ENCODE data around the gene CD274.
"Not testable (repeated sequence)": the region's sequence is repeated elsewhere in the genome, so short reads cannot be mapped to it uniquely, and the experiment has no call there.

Gene CD274

DNA sequence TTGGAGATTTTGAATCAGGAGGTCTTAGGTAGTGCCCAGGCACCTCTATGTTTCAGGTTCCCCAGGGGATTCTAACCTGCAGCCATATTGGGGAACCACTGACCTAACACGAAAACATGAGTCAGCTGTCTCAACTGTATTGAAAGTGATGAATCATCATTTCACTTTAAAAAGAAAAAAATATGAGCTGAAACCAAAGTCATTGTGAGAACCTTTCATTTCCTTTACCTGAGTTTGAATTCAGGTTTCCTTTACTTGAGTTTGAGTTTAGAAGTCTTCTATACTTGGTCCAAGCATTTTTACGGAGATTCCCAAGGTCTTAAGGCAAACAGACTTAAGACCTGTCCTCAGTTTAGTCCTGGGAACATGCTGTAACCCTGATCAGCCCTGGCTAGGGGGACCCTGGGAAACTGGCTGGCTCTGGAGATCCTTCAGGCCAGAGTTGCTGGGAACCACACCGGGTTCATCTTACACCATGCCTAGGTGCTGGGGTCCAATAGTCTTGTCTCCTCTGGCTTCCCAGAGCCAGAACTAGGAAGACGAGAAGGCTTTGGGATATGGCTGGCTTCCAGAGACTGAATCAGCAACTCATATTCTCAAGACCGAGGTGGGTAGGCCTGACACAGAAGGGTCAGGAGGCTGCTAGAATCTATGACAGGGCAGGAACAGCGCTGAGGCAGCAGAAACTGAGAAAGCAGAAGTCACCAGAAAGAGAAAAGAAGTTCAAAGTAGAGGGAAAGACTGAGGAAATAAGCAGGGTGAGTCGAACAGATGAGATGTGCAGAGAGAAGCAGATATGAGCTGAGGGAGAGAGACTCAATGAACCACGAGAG is 43.6 kb downstream of the CD274 start:
- no peak overlapping the region for H3K4me3 ChIP-seq (ENCODE audit: low read depth, low read length)

DNA sequence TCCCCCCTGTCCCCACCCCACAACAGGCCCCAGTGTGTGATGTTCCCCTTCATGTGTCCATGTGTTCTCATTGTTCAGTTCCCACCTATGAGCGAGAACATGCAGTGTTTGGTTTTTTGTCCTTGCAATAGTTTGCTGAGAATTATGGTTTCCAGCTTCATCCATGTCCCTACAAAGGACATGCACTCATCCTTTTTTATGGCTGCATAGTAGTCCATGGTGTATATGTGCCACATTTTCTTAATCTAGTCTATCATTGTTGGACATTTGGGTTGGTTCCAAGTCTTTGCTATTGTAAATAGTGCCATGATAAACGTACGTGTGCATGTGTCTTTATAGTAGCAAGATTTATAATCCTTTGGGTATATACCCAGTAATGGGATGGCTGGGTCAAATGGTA is 44.4 kb downstream of the CD274 start:
- H3K4me3 ChIP-seq (ENCODE audit: low read depth, low read length) = not testable (repeated sequence)

DNA sequence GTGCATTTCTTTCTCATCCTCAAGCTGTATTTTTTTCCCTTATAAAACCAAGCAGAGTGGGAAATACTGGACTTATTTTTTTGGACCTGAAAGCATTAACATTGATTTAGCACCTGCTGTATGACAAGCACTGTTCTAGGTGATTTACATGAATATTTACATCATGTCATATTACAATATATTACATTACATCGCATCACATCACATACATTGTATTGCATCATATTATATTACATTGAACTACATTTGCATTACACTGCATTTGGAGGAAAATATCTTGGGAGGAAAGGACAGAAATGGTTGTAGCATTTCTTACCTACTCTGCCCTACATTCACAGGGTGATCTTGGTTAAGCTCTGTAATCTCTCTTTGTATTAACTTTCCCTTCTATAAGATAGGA is 48.8 kb downstream of the CD274 start:
- no peak overlapping the region for H3K4me3 ChIP-seq (ENCODE audit: low read depth, low read length)

DNA sequence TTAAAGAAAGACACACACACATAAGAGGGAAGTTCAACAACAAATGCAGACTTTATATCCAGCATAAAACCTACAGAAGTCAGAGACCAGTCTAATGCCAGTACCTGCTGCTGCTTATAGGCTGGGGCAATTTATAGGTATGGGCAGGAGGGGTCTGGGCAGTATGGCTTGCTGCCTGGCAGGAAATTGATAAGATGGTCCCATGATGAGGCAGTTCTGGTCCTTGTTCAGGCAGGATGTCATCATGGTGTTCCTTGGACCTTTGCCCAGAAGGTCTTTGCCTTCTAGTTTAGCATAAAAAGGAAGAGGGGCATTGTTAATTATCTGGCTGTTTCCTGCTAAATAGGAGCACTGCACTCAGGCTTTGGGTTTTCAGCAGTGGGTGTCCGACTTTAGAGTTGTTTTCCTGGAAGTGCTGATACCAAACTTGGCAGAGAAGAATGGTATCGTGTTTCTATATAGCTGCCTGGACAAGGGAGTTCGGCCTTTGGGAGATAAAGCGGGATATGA is 49.6 kb downstream of the CD274 start:
- H3K4me3 ChIP-seq (ENCODE audit: low read depth, low read length) = no peak overlapping the region

DNA sequence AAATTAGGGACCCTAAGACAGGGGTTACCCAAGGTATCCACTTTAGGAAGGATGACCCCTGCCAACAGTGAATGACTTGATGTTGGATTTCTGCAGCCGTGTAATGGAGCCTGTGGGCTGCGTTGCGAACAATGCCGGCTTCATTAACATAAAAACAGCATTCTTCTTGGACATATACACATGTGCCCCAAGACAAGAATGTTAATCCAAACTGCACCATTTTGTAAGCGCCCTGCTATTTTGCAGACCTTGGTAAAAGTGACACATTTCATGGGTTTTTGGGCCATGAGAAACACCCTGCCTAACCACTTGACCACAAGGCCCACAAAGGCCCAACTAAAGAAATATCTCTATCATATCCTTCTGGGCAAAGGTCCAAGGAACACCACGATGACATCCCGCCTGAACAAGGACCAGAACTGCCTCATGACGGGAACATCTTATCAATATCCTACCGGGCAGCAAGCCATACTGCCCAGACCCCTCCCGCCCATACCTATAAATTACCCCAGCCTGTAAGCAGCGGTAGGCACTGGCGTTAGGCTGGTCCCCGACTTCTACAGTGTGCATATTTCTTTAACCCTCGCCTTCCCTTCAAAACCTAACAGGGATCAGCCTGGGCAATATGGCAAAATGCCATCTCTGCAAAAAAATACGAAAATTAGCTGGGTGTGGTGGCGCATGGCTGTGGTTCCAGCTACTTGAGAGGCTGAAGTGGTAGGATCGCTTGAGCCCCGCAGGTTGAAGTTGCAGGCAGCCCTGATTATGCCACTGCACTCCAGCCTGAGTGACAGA is 50.3 kb downstream of the CD274 start:
- no peak overlapping the region for H3K4me3 ChIP-seq (ENCODE audit: low read depth, low read length)

DNA sequence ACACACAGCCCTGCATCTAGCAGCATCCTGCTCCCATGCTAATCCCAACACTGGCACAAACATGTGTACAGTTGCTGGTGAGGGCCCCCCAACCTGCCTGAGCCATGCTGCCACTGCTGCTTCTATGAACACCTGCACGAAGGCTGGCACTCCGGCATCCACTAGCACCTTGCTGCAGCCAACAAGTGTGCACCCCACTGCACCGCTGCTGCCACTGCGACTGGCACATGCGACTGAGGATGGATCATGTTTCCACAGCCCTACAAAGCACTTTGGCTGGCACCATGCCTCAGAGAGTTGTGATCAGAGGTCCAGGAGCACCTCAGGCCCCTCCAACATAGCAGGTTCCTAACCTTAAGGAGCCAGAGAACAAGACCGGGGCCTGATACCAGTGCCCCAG is 52.2 kb downstream of the CD274 start:
- H3K4me3 ChIP-seq (ENCODE audit: low read depth, low read length) = no peak overlapping the region

DNA sequence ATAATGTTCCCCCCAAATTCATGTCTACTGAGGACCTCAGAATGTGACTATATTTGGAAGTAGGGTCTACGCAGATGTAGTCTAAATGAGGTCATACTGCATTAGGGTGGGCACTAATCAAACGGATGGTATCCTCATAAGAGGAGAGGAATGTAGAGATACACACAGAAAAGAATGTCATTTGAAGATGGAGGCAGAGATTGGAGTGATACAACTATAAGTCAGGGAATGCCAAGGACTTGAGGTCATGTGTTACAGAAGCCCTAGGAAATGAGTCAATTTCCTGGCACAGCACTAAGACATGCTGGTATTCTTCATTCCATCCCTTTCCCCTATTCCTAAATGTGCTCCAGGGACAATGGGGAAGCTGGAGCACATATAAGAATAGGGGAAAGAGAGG is 59.2 kb downstream of the CD274 start:
- H3K4me3 ChIP-seq (ENCODE audit: low read depth, low read length) = no peak overlapping the region

DNA sequence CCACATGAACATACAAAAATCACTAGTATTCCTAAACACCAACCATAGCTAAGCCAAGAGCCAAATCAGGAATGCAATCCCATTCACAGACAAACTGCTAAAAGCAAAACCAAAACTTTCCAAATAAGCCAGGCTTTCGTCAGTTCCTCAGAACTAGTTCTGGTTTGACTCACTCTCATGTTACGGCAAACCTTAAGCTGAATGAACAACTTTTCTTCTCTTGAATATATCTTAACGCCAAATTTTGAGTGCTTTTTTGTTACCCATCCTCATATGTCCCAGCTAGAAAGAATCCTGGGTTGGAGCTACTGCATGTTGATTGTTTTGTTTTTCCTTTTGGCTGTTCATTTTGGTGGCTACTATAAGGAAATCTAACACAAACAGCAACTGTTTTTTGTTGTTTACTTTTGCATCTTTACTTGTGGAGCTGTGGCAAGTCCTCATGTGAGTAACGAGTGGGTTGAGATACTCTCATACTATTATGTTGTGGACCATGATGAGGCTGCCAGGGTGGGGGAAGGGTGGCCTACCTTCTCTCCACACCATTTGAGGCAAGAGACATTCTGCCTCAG is 60.1 kb downstream of the CD274 start, which contains the start of gene PDCD1LG2:
PDCD1LG2 (plus strand) TSS at position 172 of the 572 bp plus-strand sequence. CDS start 12,016 bp downstream, outside the sequence.
- H3K4me3 ChIP-seq (ENCODE audit: low read depth, low read length) = no peak within 1 kb of the TSS

DNA sequence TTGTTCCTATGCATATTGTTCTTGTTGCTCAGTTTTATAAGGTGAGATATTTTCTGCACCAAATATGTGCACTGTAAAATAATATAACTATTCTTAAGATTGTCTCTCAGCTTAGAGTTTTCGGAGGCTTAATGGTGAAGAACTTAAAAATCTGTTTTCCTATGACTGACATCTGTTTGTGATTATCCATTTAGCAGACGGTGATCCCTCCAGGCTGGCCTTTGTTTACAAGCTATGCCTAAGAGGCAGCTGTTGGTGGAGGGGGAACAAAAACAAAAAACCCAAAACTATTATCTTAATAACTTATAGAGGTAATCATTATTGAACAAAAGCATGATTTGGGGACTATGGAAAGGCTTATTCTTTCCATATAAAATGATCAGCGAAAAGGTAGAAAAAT is 60.6 kb downstream of the CD274 start:
- H3K4me3 ChIP-seq (ENCODE audit: low read depth, low read length) = no peak overlapping the region

DNA sequence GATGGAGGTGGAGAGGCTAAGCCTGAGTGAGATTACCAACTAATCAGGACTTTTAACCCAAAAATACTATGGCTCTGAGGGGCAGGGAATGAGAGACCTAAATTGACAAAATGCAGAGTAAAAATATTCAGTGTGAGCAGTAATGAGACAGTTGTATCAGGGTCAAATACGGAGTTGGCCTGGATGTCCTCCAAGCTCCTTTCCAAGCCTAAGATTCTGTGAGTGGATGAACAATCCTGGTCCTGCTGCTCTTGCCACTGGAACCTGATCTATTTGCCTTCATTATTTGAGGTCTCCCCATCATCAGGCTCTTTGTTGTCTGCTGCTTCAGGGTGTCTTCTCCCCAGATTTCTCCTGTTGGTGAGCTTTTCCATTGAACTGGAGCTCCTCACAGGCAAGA is 61.1 kb downstream of the CD274 start:
- no peak overlapping the region for H3K4me3 ChIP-seq (ENCODE audit: low read depth, low read length)

DNA sequence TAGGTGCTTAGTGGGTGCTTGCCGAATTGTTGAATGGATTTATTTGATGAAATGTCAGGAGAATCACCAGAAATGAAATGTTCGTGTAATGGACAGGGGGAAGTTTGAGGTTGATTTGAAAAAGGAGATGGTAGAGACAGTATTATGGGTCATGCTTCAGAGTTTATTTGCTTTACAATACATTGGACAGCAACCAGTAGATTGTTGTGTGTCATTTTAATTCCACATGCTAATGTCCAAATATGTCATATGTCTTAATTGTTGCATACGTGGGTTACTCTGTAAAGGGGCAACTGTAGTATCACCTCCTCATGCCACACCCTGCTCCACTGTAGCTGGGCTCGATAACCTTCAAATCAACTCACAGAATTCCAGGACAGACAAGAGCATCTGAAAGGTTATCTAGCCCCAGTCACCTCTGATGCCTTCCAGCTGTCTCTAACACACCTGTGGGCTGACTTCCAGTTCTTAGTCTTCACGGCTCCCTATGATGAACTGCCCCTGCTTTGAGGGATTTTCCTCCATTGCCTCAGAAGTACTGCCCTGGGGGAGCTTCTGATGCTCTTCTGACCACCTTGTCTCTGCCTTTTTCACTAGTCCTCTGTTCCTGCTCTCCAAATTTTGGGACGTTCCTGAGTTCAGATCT is 61.7 kb downstream of the CD274 start:
- H3K4me3 ChIP-seq (ENCODE audit: low read depth, low read length) = no peak overlapping the region

DNA sequence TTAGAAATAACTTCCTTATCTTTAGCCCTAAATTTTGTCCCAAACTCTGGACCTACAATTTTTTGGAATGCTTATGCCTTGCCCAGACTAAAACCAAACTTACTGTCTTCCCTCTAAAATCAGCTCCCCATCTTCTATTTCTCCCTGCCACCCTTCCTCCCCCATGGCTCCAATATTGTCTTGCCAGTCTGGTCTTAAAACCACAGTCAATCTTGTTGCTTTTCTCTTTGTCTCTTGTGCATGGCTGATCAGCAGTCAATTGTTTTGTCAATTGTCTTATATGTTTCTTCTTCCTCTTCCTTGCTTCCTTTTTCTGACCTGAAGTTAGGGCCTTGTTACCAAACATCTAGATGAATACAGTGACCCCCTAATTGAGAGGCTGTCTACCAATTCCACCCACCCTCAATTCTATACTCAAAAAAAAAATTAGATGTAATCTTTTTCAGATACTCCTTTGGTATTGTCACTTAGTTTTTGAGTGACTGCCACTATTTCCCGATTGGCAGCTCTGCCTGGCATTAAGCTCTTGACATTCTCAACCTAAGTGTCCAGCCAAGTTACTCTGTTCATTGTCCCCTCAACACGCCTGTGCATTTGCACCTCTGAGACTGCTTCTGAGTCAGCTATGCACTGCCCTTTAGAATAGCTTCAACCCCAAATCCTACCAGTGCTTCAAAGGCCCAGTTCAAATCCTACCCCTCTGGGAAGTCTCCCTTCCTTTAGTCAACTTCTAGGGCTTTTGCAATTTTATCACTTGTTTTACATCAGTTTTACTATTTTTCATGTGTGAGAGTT is 62.5 kb downstream of the CD274 start:
- no peak overlapping the region for H3K4me3 ChIP-seq (ENCODE audit: low read depth, low read length)

DNA sequence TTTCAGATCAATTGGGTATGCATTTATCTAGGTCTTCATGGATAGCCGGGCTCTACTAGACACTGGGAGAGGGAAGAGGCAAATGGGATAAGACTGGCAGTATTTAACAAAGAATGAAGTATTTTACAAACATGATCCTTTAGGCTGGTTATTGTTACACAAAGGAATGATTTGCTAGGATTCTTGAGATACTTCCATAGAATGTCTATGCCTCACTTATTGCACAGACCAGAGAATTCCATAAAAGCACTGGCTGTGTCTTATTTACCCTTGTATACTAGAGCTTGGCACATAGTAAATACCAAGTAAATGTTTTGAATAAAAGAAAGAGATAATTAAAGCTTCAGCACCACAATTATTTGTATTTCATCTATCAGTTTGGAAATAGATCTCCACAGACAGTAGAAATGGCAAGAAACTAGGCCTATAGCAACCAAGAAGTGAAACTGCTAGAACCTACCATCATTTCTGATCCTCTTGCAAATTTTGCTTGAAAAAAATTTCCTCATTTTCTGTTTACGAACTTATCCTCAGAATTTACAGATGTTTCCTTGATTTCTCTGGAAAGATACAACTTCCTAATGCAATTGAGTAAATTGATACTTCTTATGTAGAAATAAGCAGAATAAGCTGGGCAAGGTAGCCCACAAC is 63.7 kb downstream of the CD274 start:
- no peak overlapping the region for H3K4me3 ChIP-seq (ENCODE audit: low read depth, low read length)

DNA sequence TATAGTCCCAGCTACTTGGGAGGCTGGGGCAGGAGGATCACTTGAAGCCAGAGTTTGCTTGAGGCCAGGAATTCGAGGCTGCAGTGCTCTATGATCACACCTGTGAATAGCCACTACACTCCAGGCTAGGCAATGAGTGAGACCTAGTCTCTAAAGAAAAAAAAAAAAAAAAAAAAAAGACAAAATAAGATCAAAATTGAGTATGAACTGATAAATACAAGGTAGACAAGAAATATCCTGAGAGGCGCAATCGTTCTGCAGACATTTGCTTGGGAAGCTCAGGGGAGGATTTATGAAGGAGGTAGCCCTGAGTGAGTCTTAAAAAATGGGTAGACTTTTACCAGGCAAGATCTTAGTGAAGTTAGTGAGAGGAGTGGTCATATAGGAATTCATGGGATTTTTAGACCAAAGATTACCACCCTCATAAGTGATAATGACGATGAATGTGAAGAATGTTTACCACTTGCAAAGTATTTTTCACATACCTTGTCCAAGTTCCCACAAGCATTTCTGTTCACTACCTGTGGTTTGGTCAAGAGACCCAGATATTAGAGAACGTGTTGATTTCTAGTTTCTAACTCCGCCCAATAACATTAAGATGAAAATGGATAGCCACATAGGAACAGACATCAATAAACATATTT is 64.4 kb downstream of the CD274 start:
- H3K4me3 ChIP-seq (ENCODE audit: low read depth, low read length) = no peak overlapping the region

DNA sequence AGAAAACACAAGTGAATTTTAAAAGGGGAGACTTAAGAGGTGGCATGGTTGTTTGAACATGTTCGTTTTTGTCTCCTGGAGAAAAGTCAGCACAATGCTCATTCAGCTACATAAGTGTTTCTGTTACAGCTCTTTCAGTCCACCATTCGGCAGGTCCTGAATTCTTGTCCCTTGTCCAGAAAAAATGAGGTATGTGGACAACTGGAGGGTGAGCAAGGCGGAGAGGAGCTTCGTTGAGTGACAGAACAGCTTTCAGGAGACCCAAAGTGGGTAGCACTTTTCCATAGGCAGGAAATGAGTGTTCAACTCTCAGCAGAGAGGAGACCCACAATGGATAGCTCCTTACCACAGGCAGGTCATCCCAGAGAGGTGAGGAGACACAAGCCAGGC is 64.9 kb downstream of the CD274 start:
- H3K4me3 ChIP-seq (ENCODE audit: low read depth, low read length) = no peak overlapping the region

DNA sequence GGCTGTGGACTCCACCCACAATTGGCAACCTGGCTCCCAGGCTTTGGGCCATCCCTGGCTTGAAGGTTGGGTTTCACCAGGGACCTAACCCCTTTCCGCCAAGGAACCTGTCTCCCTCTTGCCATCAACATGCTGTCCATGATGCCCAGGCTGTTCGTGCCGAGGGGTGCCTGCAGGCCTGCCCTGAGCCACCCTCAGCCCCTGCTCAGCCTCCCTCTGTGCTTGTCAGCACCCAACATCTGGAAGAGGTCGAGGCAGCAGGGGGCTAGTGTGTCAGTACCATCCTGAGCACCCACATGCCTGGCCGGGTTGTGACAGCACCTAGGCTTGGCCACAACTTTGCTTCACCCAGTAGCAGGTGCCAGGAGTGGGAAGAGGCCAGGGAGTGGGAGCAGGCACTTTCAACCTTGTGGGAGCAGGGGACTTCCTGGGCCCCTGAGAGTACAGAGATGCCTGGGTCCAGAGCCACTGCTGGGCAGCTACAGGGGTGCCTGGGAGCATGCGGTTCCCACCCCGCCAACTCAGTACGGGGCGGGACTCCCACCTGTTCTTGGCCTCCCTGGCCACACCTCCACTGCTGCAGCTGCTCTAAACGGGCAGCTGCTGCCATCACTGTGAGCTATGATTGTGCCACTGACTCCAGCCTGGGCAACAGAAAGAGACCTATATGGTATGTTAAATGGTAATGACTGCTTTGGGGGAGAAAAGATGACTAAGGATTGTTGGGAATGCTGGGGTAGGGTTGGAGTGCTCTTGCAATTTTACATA is 66.3 kb downstream of the CD274 start:
- no peak overlapping the region for H3K4me3 ChIP-seq (ENCODE audit: low read depth, low read length)

DNA sequence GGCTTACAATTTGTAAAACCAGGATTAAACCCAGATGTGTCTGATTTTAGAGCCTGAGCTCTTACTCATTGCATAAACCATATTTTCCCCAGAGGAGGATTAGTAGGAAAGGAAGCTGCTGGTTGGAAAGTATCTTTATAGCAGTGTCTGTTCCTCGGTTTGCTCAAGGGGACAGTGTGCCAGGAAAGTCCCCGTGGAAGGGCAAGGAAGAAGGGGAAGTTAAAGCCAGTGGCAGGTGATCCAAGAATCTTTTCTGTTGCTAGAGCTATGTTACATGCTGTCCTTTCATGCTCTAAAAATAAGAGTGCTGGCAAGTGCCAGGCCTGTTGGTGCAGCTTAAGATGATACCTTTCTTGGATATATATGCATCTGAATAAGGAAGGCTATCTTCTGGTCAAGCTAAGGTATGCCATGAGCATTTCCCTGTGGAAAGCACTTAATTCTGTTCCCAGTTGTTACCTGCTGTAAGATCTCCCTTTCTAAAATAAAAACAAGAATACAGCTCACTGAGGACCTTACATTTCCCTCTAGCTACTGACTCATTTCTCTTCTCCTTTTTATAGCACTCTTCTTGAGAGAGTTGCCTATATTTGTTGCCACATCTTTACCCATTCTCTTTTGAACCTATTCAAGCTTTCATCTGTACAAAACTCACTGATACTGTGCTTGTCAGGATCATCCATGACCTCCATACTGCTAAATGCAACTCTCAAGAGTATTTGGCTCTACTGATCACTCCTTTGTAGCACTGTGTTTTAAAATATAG is 68.0 kb downstream of the CD274 start:
- H3K4me3 ChIP-seq (ENCODE audit: low read depth, low read length) = no peak overlapping the region

DNA sequence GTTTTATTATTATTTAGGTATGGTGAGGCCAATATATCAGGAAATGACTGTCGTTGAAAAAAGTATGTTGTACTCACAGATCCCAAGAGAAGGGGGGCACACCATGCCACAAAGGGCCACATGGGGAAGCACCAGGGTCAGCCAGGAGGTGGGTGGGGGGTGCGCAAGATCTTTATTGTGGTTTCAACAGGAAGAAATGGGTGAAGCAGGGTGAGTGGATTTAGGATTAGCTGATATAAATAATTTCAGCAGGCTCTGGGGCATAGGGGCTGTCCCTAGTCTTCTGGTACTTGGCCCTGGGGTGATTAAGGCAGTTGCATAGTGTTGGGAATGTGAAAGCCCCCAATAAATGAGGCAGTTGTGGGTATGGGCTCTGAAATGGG is 68.6 kb downstream of the CD274 start:
- H3K4me3 ChIP-seq (ENCODE audit: low read depth, low read length) = no peak overlapping the region
